GM10266 (cell line): Measurements from ENCODE around the gene OTOP1.
A peak's percentile ranks its signal among the peaks of the same experiment; 100 is the strongest.
"Not testable (repeated sequence)": the region's sequence is repeated elsewhere in the genome, so short reads cannot be mapped to it uniquely, and the experiment has no call there.

Experiments
- DNase-seq: peaks from one replicate; pipeline ENCODE4 v3.0.0; 2012; ENCODE audit errors: extremely low spot score
- CTCF ChIP-seq: IDR thresholded peaks from 2 replicates; pipeline ENCODE4 v1.5.1; 2012; ENCODE audit warnings: mild to moderate bottlenecking, low read depth; ENCODE audit not compliant: control insufficient read depth, insufficient read depth; ENCODE audit errors: missing control alignments

Gene OTOP1

DNA sequence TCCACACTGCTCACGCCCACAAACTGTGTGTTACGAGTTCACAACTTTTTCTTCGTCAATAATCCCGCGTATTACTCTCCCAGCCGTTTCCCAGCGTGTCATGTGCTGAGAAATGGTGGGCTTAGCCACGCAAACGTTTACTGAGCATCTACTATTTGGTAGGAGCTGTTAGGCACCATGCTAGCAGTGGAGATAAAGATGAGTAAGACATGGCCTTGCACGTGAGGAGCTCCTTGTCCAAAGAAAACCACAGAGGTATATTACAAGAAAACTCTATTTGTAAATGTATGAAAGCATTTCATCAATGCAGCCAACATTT lies 22.1 kb upstream of the OTOP1 start:
- TF ChIP-seq CTCF: no peak
- DNase-seq: no peak

DNA sequence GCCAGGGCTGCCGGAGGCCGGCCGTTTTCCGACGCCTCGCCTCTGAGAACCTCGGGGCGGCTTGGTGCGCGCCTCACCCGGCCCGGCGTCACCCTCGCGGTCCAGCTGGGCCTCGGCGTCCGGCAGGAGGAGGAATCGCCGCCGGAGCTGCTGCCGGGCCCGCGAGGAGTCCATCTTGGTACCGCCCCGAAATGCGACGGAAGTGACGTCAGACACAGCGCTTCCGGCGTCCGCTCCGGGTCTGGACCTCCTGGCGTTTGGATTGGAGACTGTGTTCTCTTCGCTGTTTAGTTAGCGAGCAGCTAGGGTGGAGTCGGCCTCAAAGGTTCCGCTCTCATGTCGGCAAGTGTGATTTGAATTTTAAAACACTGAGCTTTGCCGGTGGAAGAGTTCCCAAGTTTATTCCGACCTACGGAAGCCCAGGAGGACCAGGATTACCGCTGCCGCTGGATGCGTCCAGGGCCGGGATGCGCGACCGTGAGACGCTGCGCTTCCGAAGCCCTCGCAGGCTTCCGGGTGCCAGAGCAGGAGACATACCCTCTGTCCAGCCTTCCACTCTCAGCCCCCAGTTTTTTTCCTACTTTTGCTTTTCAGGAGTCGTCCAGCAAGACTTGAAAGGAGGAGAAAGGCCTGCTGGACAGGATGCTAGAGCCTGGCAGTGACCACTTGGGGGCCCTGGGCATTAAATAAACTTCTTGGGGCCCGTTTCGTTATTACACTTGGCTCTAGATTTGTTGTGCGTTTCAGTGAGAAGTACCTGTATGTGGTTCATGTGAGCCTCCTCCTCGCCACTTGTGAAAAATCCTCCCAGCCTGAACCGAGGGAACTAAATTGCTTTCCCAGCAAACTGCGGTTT lies 21.5 kb upstream of the OTOP1 start, which contains the start of gene TMEM128:
Gene TMEM128, minus strand, starts transcription at position 195 of the 856 bp plus-strand sequence. Its CDS starts 21 bp downstream, at position 174.
- DNase-seq: peak; percentile 94
- TF ChIP-seq CTCF: no peak

DNA sequence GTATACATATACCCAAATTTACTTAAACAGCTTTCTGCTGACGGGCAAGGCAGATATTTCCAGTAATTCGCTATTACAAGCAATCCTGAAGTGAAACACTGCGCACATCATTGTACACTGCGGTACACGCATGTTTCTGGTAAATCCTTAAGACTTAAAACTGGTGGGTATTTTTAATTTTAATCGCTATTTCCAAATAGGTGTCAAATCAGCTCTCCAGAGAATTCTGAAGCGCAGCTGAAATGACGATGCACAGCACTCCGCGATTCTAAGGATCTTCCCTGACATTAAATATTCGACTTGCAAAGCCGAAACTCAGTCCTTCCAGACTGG lies 20.9 kb upstream of the OTOP1 start:
- no peak for DNase-seq
- no peak for TF ChIP-seq CTCF

GRCh38 chr4:4245172-4245571 lies 18.4 kb upstream of the OTOP1 start:
- TF ChIP-seq CTCF: no peak
- no peak for DNase-seq

DNA sequence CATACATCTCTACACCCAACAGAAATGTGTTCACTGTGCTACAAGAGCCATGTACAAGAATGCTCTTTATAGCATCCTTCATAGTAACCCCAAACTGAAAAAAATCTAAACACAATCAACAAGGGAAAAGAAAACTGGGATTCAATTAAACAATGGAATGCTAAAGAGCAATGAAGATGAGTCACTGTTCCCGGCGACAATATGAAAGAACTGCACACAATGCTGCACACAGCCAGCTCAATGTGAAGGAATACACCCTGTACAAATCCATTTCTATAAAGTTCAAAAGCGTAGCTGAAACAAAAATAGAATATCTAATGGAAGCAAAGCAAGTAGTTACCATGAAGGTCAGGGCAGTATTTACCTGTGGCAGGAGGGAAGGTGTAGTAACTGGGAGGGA lies 12.8 kb upstream of the OTOP1 start:
- DNase-seq: not testable (repeated sequence)

DNA sequence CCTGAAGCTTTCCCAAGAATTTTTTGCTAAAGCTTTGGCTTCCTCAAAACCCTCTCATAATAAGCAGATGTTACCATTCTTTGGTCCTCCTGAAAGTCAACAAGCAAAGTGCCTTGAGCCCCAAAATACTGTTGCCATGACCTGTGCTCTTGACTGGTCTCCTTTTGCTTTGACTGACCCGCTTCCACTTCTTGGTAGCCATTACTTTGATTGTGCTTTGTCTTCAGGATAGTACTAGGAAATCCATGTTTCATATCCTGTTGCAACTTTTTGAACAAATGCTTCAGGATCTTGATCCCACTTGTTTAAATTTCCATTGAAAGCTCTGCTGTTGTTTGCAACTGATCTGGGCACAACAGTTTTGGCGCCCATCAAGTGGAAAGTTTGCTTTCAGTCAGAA lies 6.9 kb upstream of the OTOP1 start:
- no peak for TF ChIP-seq CTCF
- DNase-seq: no peak

DNA sequence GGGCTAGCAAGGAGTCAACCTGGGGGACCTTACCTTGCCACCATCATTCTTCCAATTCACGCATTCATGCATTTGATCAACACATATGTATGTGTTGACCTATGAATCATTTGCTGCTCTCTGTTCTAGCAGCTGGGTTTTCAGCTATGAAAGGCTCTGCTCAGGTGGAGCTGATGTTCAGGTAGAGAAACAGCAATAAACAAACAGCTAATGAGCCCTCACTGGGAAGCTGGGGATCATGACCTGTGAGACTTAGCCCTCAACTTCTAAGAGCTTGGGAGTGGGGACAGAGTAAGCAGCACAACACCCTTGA lies 1.6 kb upstream of the OTOP1 start:
- no peak for TF ChIP-seq CTCF

More for the DNA sequence above, 1.6 kb upstream of the OTOP1 start:
- no peak for DNase-seq
